ENCODE results near the gene C9orf43. TPM values are rescaled to one million over a fixed set of nuclear protein-coding genes. Genes with fewer than 3 reads are reported as not detected.
"Not testable (repeated sequence)": the region's sequence is repeated elsewhere in the genome, so short reads cannot be mapped to it uniquely, and the experiment has no call there.

Gene C9orf43
- total and polyA plus RNA-seq, 10 of the 15 experiments (the other 5 are each of a cell fraction or from before 2014, with no cell fraction given), result 0.08 to 0.79 (median 0.55) TPM

DNA sequence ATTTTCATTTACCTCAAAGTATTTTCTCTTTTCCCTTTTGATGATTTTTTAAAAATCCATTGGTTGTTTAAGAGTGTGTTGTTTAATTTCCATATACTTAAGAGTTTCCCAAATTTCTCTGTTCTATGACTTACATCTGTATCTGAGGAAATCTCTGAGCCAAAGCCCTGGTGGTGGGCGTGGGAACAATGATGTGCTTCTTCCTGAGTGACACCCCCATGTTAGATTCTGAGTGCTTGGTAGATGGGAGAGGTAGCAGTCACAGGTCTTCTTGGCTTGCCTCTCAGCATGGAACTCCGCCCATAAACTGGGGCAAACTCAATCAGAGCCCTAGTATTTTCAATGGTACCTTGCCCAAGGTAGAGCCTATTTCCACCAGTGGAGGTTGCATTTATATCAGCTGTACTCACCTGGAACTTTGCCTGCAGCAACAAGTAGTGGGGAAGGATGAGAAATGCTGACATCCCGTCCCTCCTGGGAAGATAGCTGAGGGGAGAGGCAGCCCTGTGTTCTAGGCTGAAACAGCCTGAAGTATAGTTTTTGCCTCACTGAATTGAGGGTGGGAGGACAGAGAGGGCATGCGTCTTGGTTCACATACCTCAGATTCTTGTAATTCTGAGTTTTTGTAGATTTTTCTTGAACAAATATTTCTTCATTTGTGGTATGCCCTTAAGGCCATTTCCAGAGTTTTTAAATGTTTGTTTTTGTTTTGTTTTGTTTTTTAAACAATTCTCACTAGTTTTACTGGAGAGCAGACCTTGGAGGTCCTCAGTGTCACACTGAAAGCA is 26.4 kb downstream of the C9orf43 start (continued):
- TF ChIP-seq, protein P1, sequence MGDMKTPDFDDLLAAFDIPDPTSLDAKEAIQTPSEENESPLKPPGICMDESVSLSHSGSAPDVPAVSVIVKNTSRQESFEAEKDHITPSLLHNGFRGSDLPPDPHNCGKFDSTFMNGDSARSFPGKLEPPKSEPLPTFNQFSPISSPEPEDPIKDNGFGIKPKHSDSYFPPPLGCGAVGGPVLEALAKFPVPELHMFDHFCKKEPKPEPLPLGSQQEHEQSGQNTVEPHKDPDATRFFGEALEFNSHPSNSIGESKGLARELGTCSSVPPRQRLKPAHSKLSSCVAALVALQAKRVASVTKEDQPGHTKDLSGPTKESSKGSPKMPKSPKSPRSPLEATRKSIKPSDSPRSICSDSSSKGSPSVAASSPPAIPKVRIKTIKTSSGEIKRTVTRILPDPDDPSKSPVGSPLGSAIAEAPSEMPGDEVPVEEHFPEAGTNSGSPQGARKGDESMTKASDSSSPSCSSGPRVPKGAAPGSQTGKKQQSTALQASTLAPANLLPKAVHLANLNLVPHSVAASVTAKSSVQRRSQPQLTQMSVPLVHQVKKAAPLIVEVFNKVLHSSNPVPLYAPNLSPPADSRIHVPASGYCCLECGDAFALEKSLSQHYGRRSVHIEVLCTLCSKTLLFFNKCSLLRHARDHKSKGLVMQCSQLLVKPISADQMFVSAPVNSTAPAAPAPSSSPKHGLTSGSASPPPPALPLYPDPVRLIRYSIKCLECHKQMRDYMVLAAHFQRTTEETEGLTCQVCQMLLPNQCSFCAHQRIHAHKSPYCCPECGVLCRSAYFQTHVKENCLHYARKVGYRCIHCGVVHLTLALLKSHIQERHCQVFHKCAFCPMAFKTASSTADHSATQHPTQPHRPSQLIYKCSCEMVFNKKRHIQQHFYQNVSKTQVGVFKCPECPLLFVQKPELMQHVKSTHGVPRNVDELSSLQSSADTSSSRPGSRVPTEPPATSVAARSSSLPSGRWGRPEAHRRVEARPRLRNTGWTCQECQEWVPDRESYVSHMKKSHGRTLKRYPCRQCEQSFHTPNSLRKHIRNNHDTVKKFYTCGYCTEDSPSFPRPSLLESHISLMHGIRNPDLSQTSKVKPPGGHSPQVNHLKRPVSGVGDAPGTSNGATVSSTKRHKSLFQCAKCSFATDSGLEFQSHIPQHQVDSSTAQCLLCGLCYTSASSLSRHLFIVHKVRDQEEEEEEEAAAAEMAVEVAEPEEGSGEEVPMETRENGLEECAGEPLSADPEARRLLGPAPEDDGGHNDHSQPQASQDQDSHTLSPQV (IDR thresholded peaks at IDR 0.05), result no peak
- TF ChIP-seq, protein P2, sequence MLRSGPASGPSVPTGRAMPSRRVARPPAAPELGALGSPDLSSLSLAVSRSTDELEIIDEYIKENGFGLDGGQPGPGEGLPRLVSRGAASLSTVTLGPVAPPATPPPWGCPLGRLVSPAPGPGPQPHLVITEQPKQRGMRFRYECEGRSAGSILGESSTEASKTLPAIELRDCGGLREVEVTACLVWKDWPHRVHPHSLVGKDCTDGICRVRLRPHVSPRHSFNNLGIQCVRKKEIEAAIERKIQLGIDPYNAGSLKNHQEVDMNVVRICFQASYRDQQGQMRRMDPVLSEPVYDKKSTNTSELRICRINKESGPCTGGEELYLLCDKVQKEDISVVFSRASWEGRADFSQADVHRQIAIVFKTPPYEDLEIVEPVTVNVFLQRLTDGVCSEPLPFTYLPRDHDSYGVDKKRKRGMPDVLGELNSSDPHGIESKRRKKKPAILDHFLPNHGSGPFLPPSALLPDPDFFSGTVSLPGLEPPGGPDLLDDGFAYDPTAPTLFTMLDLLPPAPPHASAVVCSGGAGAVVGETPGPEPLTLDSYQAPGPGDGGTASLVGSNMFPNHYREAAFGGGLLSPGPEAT (IDR thresholded peaks at IDR 0.05; ENCODE audit: low read depth), result no peak
- TF ChIP-seq BACH1 (IDR thresholded peaks at IDR 0.05; ENCODE audit: borderline replicate concordance) (no peak), PML (IDR thresholded peaks at IDR 0.05; ENCODE audit: low read length) (no peak), NFYA (IDR thresholded peaks at IDR 0.05; ENCODE audit: borderline replicate concordance, low read depth, low read length) (no peak), JUNB (IDR thresholded peaks at IDR 0.05) (no peak), ZBED1 (IDR thresholded peaks at IDR 0.05; ENCODE audit: borderline replicate concordance) (no peak), CEBPB (IDR thresholded peaks at IDR 0.05; ENCODE audit: borderline replicate concordance in 1 of 2, low read depth in 2 of 2, low read length in 2 of 2) (no peak), CBX5 (IDR thresholded peaks at IDR 0.05; ENCODE audit: low read depth) (no peak)

DNA sequence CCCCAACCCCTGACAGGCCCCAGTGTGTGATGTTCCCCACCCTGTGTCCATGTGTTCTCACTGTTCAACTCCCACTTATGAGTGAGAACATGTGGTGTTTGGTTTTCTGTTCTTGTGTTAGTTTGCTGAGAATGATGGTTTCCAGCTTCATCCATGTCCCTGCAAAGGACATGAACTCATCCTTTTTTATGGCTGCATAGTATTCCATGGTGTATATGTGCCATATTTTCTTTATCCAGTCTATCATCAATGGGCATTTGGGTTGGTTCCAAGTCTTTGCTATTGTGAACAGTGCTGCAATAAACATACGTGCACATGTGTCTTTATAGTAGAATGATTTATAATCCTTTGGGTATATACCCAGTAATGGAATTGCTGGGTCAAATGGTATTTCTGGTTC is 27.2 kb downstream of the C9orf43 start:
- H3K4me1 ChIP-seq (ENCODE audit: control insufficient read depth, insufficient read depth, low read length); ATAC-seq; SMC1A ChIA-PET (ENCODE audit: uncharacterized antibody, unreplicated experiment): not testable (repeated sequence)

More for the DNA sequence above, 27.2 kb downstream of the C9orf43 start:
- FAIRE-seq; DNase-seq (ENCODE audit: low read depth, low spot score); POLR2A ChIA-PET; H3K9me3 ChIP-seq (replicated peaks; ENCODE audit: control insufficient read depth, insufficient read depth, low read length); H3K4me3 ChIP-seq; H3K27ac ChIP-seq (ENCODE audit: control insufficient read depth, insufficient read depth); H4K20me1 ChIP-seq (ENCODE audit: control insufficient read depth, insufficient read depth); RAD21 ChIA-PET (ENCODE audit: unreplicated experiment); in situ Hi-C loops (cut with MboI); intact Hi-C loops (cut with micrococcal nuclease; ENCODE audit: unreplicated experiment); H3K4me2 ChIP-seq (ENCODE audit: control insufficient read depth, insufficient read depth); H2AFZ ChIP-seq (ENCODE audit: control insufficient read depth, low read depth, low read length); BruUV-seq (replicated peaks); H3K27me3 ChIP-seq (replicated peaks in 1 of 2; ENCODE audit: control insufficient read depth in 2 of 2, insufficient read depth in 2 of 2, low read length in 1 of 2); H3K9ac ChIP-seq (ENCODE audit: control insufficient read depth, insufficient read depth, low read length); H3K79me2 ChIP-seq (ENCODE audit: control insufficient read depth, insufficient read depth, low read length); H3K36me3 ChIP-seq (ENCODE audit: control insufficient read depth in 2 of 2, insufficient read depth in 2 of 2, low read length in 1 of 2); CTCF ChIA-PET: not testable (repeated sequence)
- 93% methylated on average over 1 of the region's 1 CpG for whole genome bisulfite sequencing (ENCODE audit: insufficient coverage, insufficient replicate concordance, low lambda C conversion rate, missing lambda C conversion rate)
